Mesenchymal stem cell (in vitro differentiated cells and primary cell): ENCODE results near the gene TLCD5.

ENCODE experiments used
- DNase-seq: peaks from one replicate; pipeline ENCODE4 v3.0.0-alpha.2; 2013
- H2AFZ ChIP-seq: one replicate; pipeline ENCODE4 v1.6.1; 2013; ENCODE audit warnings: low read depth, mild to moderate bottlenecking, control low read depth, inconsistent platforms, low read length, moderate library complexity
- H2AK5ac ChIP-seq: 2 replicates; pipeline ENCODE4 v1.6.1; 2013; ENCODE audit warnings: low read length, moderate library complexity, mild to moderate bottlenecking, inconsistent platforms; ENCODE audit not compliant: severe bottlenecking
- H2BK120ac ChIP-seq: one replicate; pipeline ENCODE4 v1.6.1; 2013; ENCODE audit warnings: low read depth, mild to moderate bottlenecking, inconsistent platforms, low read length, moderate library complexity
- H2BK12ac ChIP-seq, 2 experiments: one replicate each; pipeline ENCODE4 v1.6.1; 2013; ENCODE audit warnings: inconsistent platforms in 2 of 2, low read length in 2 of 2, mild to moderate bottlenecking in 2 of 2, moderate library complexity in 2 of 2, control low read depth in 1 of 2
- H2BK15ac ChIP-seq: one replicate; pipeline ENCODE4 v1.6.1; 2013; ENCODE audit warnings: mild to moderate bottlenecking, low read depth, inconsistent platforms; ENCODE audit not compliant: poor library complexity, severe bottlenecking
- H2BK5ac ChIP-seq: 2 replicates; pipeline ENCODE4 v1.6.1; 2013; ENCODE audit warnings: low read depth, mild to moderate bottlenecking, low read length, control low read depth, inconsistent platforms; ENCODE audit not compliant: poor library complexity, severe bottlenecking
- H3K14ac ChIP-seq, 2 experiments: one replicate each; pipeline ENCODE4 v1.6.1; 2013; ENCODE audit warnings: inconsistent platforms in 2 of 2, low read length in 2 of 2, control low read depth in 1 of 2, mild to moderate bottlenecking in 1 of 2, moderate library complexity in 1 of 2
- H3K18ac ChIP-seq, 2 experiments: one replicate each; pipeline ENCODE4 v1.6.1; 2013; ENCODE audit warnings: inconsistent platforms in 2 of 2, low read length in 2 of 2, control low read depth in 1 of 2, low read depth in 1 of 2, mild to moderate bottlenecking in 1 of 2
- H3K23ac ChIP-seq, 2 experiments: one replicate each; pipeline ENCODE4 v1.6.1; 2013; ENCODE audit warnings: inconsistent platforms in 2 of 2, low read length in 2 of 2, mild to moderate bottlenecking in 2 of 2, moderate library complexity in 2 of 2, control low read depth in 1 of 2
- H3K27ac ChIP-seq: 2 replicates; pipeline ENCODE4 v1.5.1; 2013; ENCODE audit warnings: mild to moderate bottlenecking, moderate library complexity, low read length, control low read depth, inconsistent platforms; ENCODE audit not compliant: poor library complexity, severe bottlenecking
- H3K27me3 ChIP-seq, 2 experiments: 2 replicates each; pipeline versions ENCODE4 v1.6.1 to v1.7.0; 2013; ENCODE audit warnings: low read length in 2 of 2, mild to moderate bottlenecking in 2 of 2, moderate library complexity in 2 of 2, control low read depth in 1 of 2, inconsistent platforms in 1 of 2; ENCODE audit not compliant: control insufficient read depth in 1 of 2, insufficient read depth in 1 of 2
- H3K36me3 ChIP-seq, 2 experiments: 2 replicates each; pipeline versions ENCODE4 v1.6.1 to v1.7.0; 2013; ENCODE audit warnings: low read length in 2 of 2, control low read depth in 1 of 2, inconsistent platforms in 1 of 2, low read depth in 1 of 2, mild to moderate bottlenecking in 1 of 2; ENCODE audit not compliant: insufficient read depth in 2 of 2, control insufficient read depth in 1 of 2
- H3K4ac ChIP-seq, 2 experiments: one replicate each; pipeline ENCODE4 v1.6.1; 2013; ENCODE audit warnings: inconsistent platforms in 2 of 2, low read length in 2 of 2, mild to moderate bottlenecking in 2 of 2, moderate library complexity in 2 of 2, control low read depth in 1 of 2, low read depth in 1 of 2
- H3K4me1 ChIP-seq: 2 replicates; pipeline ENCODE4 v1.6.1; 2013; ENCODE audit warnings: low read depth, low read length, control low read depth; ENCODE audit not compliant: control insufficient read depth, insufficient read depth
- H3K4me2 ChIP-seq: 2 replicates; pipeline ENCODE4 v1.6.1; 2013; ENCODE audit warnings: low read length, mild to moderate bottlenecking, inconsistent platforms; ENCODE audit not compliant: poor library complexity, severe bottlenecking
- H3K4me3 ChIP-seq, 2 experiments: 2 replicates each; pipeline versions ENCODE4 v1.5.1 to v1.7.0; 2013; ENCODE audit warnings: low read length in 2 of 2, mild to moderate bottlenecking in 2 of 2, control low read depth in 1 of 2, low read depth in 1 of 2; ENCODE audit not compliant: insufficient read depth in 1 of 2
- H3K79me1 ChIP-seq: replicated peaks from 2 replicates; pipeline ENCODE4 v1.6.1; 2013; ENCODE audit warnings: mild to moderate bottlenecking, control low read depth, low read length, inconsistent platforms; ENCODE audit not compliant: poor library complexity, severe bottlenecking
- H3K9ac ChIP-seq: 2 replicates; pipeline ENCODE4 v1.7.0; 2013; ENCODE audit warnings: mild to moderate bottlenecking, low read length, moderate library complexity
- H3K9me3 ChIP-seq: 2 replicates; pipeline ENCODE4 v1.7.0; 2013; ENCODE audit warnings: mild to moderate bottlenecking, low read length; ENCODE audit not compliant: control insufficient read depth
- H4K8ac ChIP-seq: one replicate; pipeline ENCODE4 v1.6.1; 2013; ENCODE audit warnings: inconsistent platforms, mild to moderate bottlenecking, low read length, moderate library complexity
- H4K91ac ChIP-seq: one replicate; pipeline ENCODE4 v1.6.1; 2013; ENCODE audit warnings: mild to moderate bottlenecking, low read length, inconsistent platforms
- WGBS: methylation state at CpG from one replicate; pipeline ENCODE4 v1.1.7; 2013; ENCODE audit warnings: mixed read lengths; 5-methylcytosine and 5-hydroxymethylcytosine counted together

TLCD5 gene

DNA sequence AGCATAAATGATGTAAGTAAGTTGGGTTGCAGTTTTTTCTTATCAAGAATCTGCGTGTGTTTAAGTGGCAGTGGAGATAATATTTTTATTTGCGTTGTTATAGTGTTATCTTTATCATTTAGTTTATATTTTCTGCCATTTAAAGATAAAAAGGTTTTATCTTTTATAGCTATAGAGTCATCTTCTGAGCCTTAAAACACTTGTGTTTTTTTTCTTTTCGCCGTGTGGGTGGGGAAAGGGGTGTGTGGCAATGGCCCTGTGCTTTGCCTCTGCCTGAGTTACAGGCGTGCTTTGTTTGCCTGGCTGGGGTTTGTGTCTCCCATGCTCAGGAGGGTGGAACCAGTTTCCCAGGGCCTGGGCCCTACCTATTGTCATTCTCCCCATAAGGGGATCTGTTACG is 27.3 kb downstream of the TLCD5 start:
- Histone ChIP-seq H3K23ac (no peak overlapping the region), H3K4me3 (no peak overlapping the region), H3K4ac (no peak overlapping the region), H2BK12ac (peak overlapping the region in 1 of 2 experiments; percentile 80), H3K27me3 (no peaks in the 10 kb centered on the region), H4K8ac (no peak overlapping the region), H2AK5ac (peak overlapping the region; percentile 17), H2BK120ac (no peak overlapping the region), H2BK5ac (no peak overlapping the region), H3K4me1 (peaks cover 8% of the 10 kb centered on the region), H3K9ac (no peak overlapping the region), H3K79me1 (no peaks in the 10 kb centered on the region), H3K4me2 (no peak overlapping the region), H2AFZ (no peak overlapping the region), H4K91ac (peak overlapping the region; percentile 35), H3K18ac (peak overlapping the region in 1 of 2 experiments; percentile 84), H3K14ac (no peak overlapping the region), H3K9me3 (no peaks in the 10 kb centered on the region), H3K36me3 (peaks cover 0 to 2% of the 10 kb centered on the region in 2 experiments), H2BK15ac (no peak overlapping the region), H3K27ac (no peak overlapping the region)
- no peak for DNase-seq
- 67% methylated on average over 5 of the region's 6 CpGs for WGBS

DNA sequence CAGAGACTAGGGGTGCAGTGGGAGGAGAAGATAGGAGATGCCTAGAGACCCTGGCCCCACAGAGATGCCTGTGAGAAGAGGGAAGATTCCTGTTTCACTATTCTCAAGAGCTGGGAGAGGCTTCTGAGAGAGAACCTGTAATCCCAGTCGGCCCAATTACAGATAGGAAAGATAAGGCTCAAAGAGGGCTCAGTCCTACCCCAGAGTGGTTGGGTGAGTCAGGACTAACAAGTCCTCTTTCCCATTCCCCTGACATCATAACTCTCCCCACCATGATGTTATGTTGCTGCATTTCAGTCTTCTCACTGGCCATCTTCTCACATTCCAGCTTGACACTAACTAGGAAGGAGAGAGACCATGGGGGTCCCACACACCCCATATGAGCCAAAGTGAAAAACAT is 29.0 kb downstream of the TLCD5 start:
- Histone ChIP-seq H2BK12ac (peak overlapping the region in 1 of 2 experiments; percentile 74), H3K27me3 (no peaks in the 10 kb centered on the region), H3K4me2 (no peak overlapping the region), H3K9ac (no peak overlapping the region), H3K9me3 (no peaks in the 10 kb centered on the region), H3K14ac (peak overlapping the region in 1 of 2 experiments; percentile 1), H3K4me3 (no peak overlapping the region), H2AFZ (no peak overlapping the region), H3K18ac (peak overlapping the region; percentile 3 to 64), H3K36me3 (peaks cover 0 to 2% of the 10 kb centered on the region in 2 experiments), H3K23ac (no peak overlapping the region), H2BK120ac (no peak overlapping the region), H3K79me1 (no peaks in the 10 kb centered on the region), H2BK5ac (no peak overlapping the region), H2AK5ac (peak overlapping the region; percentile 45), H3K27ac (no peak overlapping the region), H4K8ac (no peak overlapping the region), H3K4ac (no peak overlapping the region), H2BK15ac (no peak overlapping the region), H4K91ac (no peak overlapping the region), H3K4me1 (peaks cover 10% of the 10 kb centered on the region)
- 10% methylated on average over 1 of the region's 1 CpG for WGBS
- peak; percentile 85 for DNase-seq

DNA sequence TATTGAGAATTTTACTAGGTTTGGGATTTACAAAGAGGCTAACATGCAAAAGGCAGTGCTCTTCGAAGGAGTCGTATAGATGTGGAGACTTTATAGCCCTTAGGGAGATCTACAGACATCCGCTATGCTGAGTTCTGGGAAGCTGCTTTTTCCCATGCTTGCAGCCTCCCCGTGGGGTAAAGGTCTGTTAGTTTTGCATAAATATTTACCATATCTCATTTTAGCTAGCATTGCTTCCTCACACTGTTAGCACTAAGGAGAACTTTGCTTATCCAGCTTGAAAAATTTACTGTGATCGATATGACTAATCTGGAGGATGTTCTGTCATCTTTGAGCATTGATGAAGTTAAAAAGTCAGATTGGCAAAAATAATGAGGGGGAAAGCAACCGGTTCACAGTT is 29.7 kb downstream of the TLCD5 start:
- H4K8ac ChIP-seq = no peak overlapping the region
- no peak overlapping the region for H2AK5ac ChIP-seq
- H2BK120ac ChIP-seq = no peak overlapping the region
- H3K14ac ChIP-seq = no peak overlapping the region
- H3K4me1 ChIP-seq = peaks cover 10% of the 10 kb centered on the region
- no peak overlapping the region for H2AFZ ChIP-seq
- no peaks in the 10 kb centered on the region for H3K79me1 ChIP-seq
- no peak overlapping the region for H3K18ac ChIP-seq
- no peak overlapping the region for H2BK15ac ChIP-seq
- H3K9me3 ChIP-seq = no peaks in the 10 kb centered on the region
- peaks cover 0 to 2% of the 10 kb centered on the region in 2 experiments for H3K36me3 ChIP-seq
- no peak overlapping the region for H3K23ac ChIP-seq
- no peak overlapping the region for H4K91ac ChIP-seq
- H3K4me3 ChIP-seq = no peak overlapping the region
- 43% methylated on average over 4 of the region's 6 CpGs for WGBS
- DNase-seq = peak; percentile 83
- no peak overlapping the region for H3K9ac ChIP-seq
- H3K27me3 ChIP-seq = no peaks in the 10 kb centered on the region
- H3K27ac ChIP-seq = no peak overlapping the region
- no peak overlapping the region for H3K4ac ChIP-seq
- H2BK5ac ChIP-seq = no peak overlapping the region
- H3K4me2 ChIP-seq = no peak overlapping the region
- no peak overlapping the region for H2BK12ac ChIP-seq

DNA sequence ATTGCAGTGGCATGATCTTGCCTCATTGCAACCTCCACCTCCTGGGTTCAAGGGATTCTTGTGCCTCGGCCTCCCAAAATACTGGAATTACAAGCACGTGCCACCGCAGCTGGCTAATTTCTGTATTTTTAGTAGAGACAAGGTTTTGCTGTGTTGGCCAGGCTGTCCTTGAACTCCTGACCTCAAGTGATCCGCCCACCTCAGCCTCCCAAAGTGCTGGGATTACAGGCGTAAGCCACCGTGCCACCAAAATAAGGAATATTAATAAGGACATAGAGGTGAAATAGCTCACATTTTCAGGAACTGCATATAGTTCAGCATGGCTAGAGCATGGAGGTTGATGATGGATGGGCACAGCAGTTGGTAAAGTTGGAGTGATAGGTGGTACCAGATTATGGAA is 32.5 kb downstream of the TLCD5 start:
- Histone ChIP-seq H3K4ac (no peak overlapping the region), H2BK12ac (no peak overlapping the region), H3K27me3 (no peaks in the 10 kb centered on the region), H2BK120ac (no peak overlapping the region), H2BK15ac (no peak overlapping the region), H3K18ac (no peak overlapping the region), H3K79me1 (no peaks in the 10 kb centered on the region), H3K4me3 (no peak overlapping the region), H3K4me2 (no peak overlapping the region), H2AFZ (no peak overlapping the region), H4K8ac (no peak overlapping the region), H3K9me3 (no peaks in the 10 kb centered on the region), H3K9ac (no peak overlapping the region), H3K23ac (no peak overlapping the region), H3K36me3 (peaks cover 0 to 1% of the 10 kb centered on the region in 2 experiments), H3K14ac (no peak overlapping the region), H4K91ac (no peak overlapping the region), H2AK5ac (no peak overlapping the region), H2BK5ac (no peak overlapping the region), H3K27ac (no peak overlapping the region), H3K4me1 (peaks cover 8% of the 10 kb centered on the region)
- no peak for DNase-seq
- WGBS = 99% methylated on average over 6 of the region's 6 CpGs
